GM12878 (cell line): ENCODE results near the gene ANAPC15. TPM values are rescaled to one million over a fixed set of nuclear protein-coding genes. Genes with fewer than 3 reads are reported as not detected.

Source experiments
- BCL11A ChIP-seq: IDR thresholded peaks from 2 replicates; pipeline ENCODE4 v1.6.1; 2011; ENCODE audit warnings: low read depth, low read length
- BCL3 ChIP-seq: IDR thresholded peaks from 2 replicates; pipeline ENCODE4 v1.6.1; 2011; ENCODE audit warnings: borderline replicate concordance, low read depth, mild to moderate bottlenecking, moderate library complexity, low read length; ENCODE audit not compliant: insufficient read depth, poor library complexity, severe bottlenecking
- CHD2 ChIP-seq: IDR thresholded peaks from 2 replicates; pipeline ENCODE4 v1.6.1; 2011; ENCODE audit warnings: low read depth, low read length, improper control_type of control experiment, borderline replicate concordance
- ETV6 ChIP-seq, 2 experiments: fragments of 450-650 bp in 1 of 2; IDR thresholded peaks in 1 of 2; conservative IDR thresholded peaks in 1 of 2; 2 replicates each; pipeline ENCODE4 v1.6.1; 2014; ENCODE audit warnings: antibody characterized with exemption in 1 of 2, borderline replicate concordance in 1 of 2, low read depth in 1 of 2, mild to moderate bottlenecking in 1 of 2, moderate library complexity in 1 of 2
- FOXM1 ChIP-seq: IDR thresholded peaks from 2 replicates; pipeline ENCODE4 v1.6.1; 2012; ENCODE audit warnings: low read depth, mild to moderate bottlenecking, inconsistent platforms, low read length, moderate library complexity
- GABPA ChIP-seq: IDR thresholded peaks from 2 replicates; pipeline ENCODE4 v1.6.1; 2014; ENCODE audit warnings: antibody characterized with exemption, low read depth, mild to moderate bottlenecking, inconsistent platforms
- KLF5 ChIP-seq: fragments of 450-650 bp; IDR thresholded peaks from 2 replicates; pipeline ENCODE4 v1.6.1; 2014; ENCODE audit warnings: mild to moderate bottlenecking; ENCODE audit not compliant: partially characterized antibody
- MEF2A ChIP-seq: IDR thresholded peaks from 2 replicates; pipeline ENCODE4 v1.6.1; 2011; ENCODE audit warnings: low read depth, mild to moderate bottlenecking, low read length, moderate library complexity; ENCODE audit not compliant: insufficient read depth
- MYB ChIP-seq: fragments of 150-350 bp; IDR thresholded peaks from 2 replicates; pipeline ENCODE4 v1.6.1; 2014; ENCODE audit warnings: mild to moderate bottlenecking, low read depth, low read length, borderline replicate concordance
- NR2C1 ChIP-seq: fragments of 450-650 bp; IDR thresholded peaks from 2 replicates; pipeline ENCODE4 v1.6.1; 2017; ENCODE audit warnings: antibody characterized with exemption, mild to moderate bottlenecking, moderate library complexity
- PAX8 ChIP-seq: fragments of 450-650 bp; IDR thresholded peaks from 2 replicates; pipeline ENCODE4 v1.6.1; 2017; ENCODE audit warnings: mild to moderate bottlenecking, moderate library complexity
- PML ChIP-seq: IDR thresholded peaks from 2 replicates; pipeline ENCODE4 v1.6.1; 2012; ENCODE audit warnings: low read length, inconsistent platforms
- RAD21 ChIP-seq: IDR thresholded peaks from 2 replicates; pipeline ENCODE4 v1.6.1; 2011; ENCODE audit warnings: mild to moderate bottlenecking, low read depth, low read length, moderate library complexity; ENCODE audit not compliant: insufficient read depth
- REST ChIP-seq: IDR thresholded peaks from 2 replicates; pipeline ENCODE4 v1.6.1; 2012; ENCODE audit warnings: mild to moderate bottlenecking, low read depth, low read length
- TCF12 ChIP-seq: IDR thresholded peaks from 2 replicates; pipeline ENCODE4 v1.6.1; 2011; ENCODE audit warnings: low read depth, mild to moderate bottlenecking, low read length
- ZBTB33 ChIP-seq: fragments of 450-650 bp; IDR thresholded peaks from 2 replicates; pipeline ENCODE4 v1.6.1; 2017; ENCODE audit warnings: mild to moderate bottlenecking
- ZBTB40 ChIP-seq: fragments of 450-650 bp; IDR thresholded peaks from 2 replicates; pipeline ENCODE4 v1.6.1; 2016; ENCODE audit warnings: mild to moderate bottlenecking, moderate library complexity, borderline replicate concordance
- polyA plus RNA-seq, 11 experiments: library from polyadenylated mRNA; depleted of rRNA in 4 of 11; unstranded in 6 of 11; stranded (reverse) in 5 of 11; fragments of >200 nt; fragmentation: Nextera tagmentation in 4 of 11; fragmentation: Illumina TruSeq in 1 of 11; extraction: Ambion mirVana in 4 of 11; extraction: Trizol in 1 of 11; gene quantifications; 1 replicate in 1 of 11; 2 replicates in 10 of 11; pipeline versions ENCODE4 v1.2.1 to v1.2.3, GENCODE V29; 2011 to 2016; ENCODE audit warnings: inconsistent platforms in 2 of 11, missing spikeins in 2 of 11, low read depth in 1 of 11
- total RNA-seq, 4 experiments: library from RNA; depleted of rRNA in 3 of 4; stranded (reverse); fragments of >200 nt in 3 of 4; fragmentation: Illumina TruSeq in 1 of 4; extraction: Trizol in 1 of 4; gene quantifications; 2 replicates each; pipeline versions ENCODE4 v1.2.1 to v1.2.3, GENCODE V29; 2013 to 2021

ANAPC15 gene
- total and polyA plus RNA-seq, 10 of the 15 experiments (the other 5 are each of a cell fraction or from before 2014, with no cell fraction given) = 83.4 to 372 (median 103) TPM

GRCh38 chr11:72102946-72103753, 9.3 kb downstream of the ANAPC15 start, which contains the start of gene LAMTOR1 (continued):
- TF ChIP-seq ZBTB33 (no peak), BCL11A (no peak), GABPA (peak; percentile 74), TCF12 (no peak), RAD21 (no peak), PAX8 (no peak), CHD2 (no peak; the same call in 1 of the 2 replicates), MEF2A (0 out of 2 replicates have a peak, but pooled peaks have one; percentile 13), PML (peak; percentile 66), NR2C1 (peak; percentile 58; the same call in 1 of the 2 replicates), KLF5 (peak; percentile 64), MYB (no peak), REST (no peak), ZBTB40 (peak; percentile 86), ETV6 (conservative IDR thresholded peaks at IDR 0.05 in 1 of 2, IDR thresholded peaks at IDR 0.05 in 1 of 2; ENCODE audit: borderline replicate concordance in 1 of 2, low read depth in 1 of 2) (no peak), BCL3 (peak; percentile 48), FOXM1 (no peak)
